H1 (cell line): Measurements from ENCODE around the gene TMA7. TPM values are rescaled to one million over a fixed set of nuclear protein-coding genes. Genes with fewer than 3 reads are reported as not detected.

Experiments
- CBX5 ChIP-seq: fragments of 300-800, 300-1000 bp; sonication (generic); IDR thresholded peaks from 2 replicates; pipeline ENCODE4 v1.7.1; 2016; ENCODE audit warnings: antibody characterized with exemption, low read length, low read depth
- CHD2 ChIP-seq: IDR thresholded peaks from 2 replicates; pipeline ENCODE4 v1.6.1; 2012; ENCODE audit warnings: low read length, improper control_type of control experiment
- CREB1 ChIP-seq: IDR thresholded peaks from 2 replicates; pipeline ENCODE4 v1.6.1; 2012; ENCODE audit warnings: inconsistent platforms
- POLR2A ChIP-seq, 2 experiments: IDR thresholded peaks; 1 replicate in 1 of 2; 2 replicates in 1 of 2; pipeline ENCODE4 v1.6.1; 2011; ENCODE audit warnings: low read depth in 2 of 2, low read length in 2 of 2, mild to moderate bottlenecking in 2 of 2; ENCODE audit errors: control extremely low read depth in 1 of 2
- SIRT6 ChIP-seq: IDR thresholded peaks from one replicate; pipeline ENCODE4 v1.7.1; 2012; ENCODE audit warnings: low read length, inconsistent platforms
- TAF7 ChIP-seq: optimal IDR thresholded peaks from 2 replicates; pipeline ENCODE3; 2011; ENCODE audit warnings: low read depth, mild to moderate bottlenecking, inconsistent platforms, low read length, moderate library complexity, borderline replicate concordance
- polyA plus RNA-seq, 7 experiments: library from polyadenylated mRNA; depleted of rRNA in 3 of 7; stranded (reverse) in 5 of 7; unstranded in 2 of 7; fragments of >200 nt in 5 of 7; fragments of 200-250 nt in 2 of 7; gene quantifications; 1 replicate in 5 of 7; 2 replicates in 1 of 7; 4 replicates in 1 of 7; pipeline versions ENCODE4 v1.2.1 to v1.2.3, GENCODE V29; 2011 to 2013; ENCODE audit warnings: missing spikeins in 2 of 7, mixed read lengths in 2 of 7
- total RNA-seq: library from RNA; stranded (reverse); fragmentation: NEBNext Ultra II Directional; extraction: Animal tissue kit (Norgen Biotek cat#: 25700); gene quantifications from 2 replicates; pipeline ENCODE4 v1.2.1, GENCODE V29; 2021
- TF ChIP-seq, protein P1 (sequence below): fragments of 300-600 bp; sonication (generic); IDR thresholded peaks from 2 replicates; pipeline ENCODE4 v1.7.1; 2012; ENCODE audit warnings: low read length, moderate library complexity, mild to moderate bottlenecking, inconsistent platforms; ENCODE audit not compliant: insufficient replicate concordance
- TF ChIP-seq, protein P2 (sequence below): IDR thresholded peaks from 2 replicates; pipeline ENCODE4 v1.6.1; 2012; ENCODE audit warnings: low read length, inconsistent platforms
- TF ChIP-seq, protein P3 (sequence below): IDR thresholded peaks from 2 replicates; pipeline ENCODE4 v1.6.1; 2012; ENCODE audit warnings: inconsistent platforms

TMA7 gene
- total and polyA plus RNA-seq, 2 of the 8 experiments (the other 6 are each of a cell fraction or from before 2014, with no cell fraction given) = 138 to 305 TPM

DNA sequence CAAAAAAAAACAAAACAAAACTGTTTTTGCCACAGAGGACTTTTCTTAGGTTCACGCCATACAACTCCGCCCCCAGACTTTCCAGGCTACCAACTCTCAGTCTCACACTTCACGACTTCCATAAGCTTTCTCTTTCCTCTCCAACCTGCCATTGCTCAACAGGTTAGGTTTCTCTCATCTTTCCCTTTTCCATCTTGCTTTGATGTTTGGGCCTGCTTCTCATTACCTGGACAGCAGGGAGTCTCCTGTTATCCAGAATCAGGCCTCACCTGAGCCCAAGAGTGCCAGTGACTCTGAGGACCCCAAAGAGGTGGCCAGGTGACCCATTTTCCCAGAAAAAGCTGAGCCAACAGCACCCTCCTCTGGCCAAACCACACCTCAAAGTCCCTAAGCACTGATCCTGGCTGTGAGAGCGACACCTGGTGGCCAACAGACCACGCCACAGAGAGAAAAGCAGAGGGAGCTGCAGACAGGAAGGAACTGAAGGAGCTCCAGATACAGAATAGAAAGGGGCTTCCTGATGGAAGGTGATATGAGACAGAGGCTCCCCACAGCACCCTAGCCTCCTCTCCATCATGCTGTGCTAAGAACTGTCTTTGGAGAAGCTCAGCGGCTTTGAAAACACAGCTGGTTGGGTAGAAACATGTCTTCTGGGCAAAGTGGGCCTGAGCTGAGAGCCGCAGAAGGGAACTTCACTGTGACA lies 4.1 kb upstream of the TMA7 start (continued):
- peak; percentile 55 for TF ChIP-seq TAF7
- TF ChIP-seq, protein P1, sequence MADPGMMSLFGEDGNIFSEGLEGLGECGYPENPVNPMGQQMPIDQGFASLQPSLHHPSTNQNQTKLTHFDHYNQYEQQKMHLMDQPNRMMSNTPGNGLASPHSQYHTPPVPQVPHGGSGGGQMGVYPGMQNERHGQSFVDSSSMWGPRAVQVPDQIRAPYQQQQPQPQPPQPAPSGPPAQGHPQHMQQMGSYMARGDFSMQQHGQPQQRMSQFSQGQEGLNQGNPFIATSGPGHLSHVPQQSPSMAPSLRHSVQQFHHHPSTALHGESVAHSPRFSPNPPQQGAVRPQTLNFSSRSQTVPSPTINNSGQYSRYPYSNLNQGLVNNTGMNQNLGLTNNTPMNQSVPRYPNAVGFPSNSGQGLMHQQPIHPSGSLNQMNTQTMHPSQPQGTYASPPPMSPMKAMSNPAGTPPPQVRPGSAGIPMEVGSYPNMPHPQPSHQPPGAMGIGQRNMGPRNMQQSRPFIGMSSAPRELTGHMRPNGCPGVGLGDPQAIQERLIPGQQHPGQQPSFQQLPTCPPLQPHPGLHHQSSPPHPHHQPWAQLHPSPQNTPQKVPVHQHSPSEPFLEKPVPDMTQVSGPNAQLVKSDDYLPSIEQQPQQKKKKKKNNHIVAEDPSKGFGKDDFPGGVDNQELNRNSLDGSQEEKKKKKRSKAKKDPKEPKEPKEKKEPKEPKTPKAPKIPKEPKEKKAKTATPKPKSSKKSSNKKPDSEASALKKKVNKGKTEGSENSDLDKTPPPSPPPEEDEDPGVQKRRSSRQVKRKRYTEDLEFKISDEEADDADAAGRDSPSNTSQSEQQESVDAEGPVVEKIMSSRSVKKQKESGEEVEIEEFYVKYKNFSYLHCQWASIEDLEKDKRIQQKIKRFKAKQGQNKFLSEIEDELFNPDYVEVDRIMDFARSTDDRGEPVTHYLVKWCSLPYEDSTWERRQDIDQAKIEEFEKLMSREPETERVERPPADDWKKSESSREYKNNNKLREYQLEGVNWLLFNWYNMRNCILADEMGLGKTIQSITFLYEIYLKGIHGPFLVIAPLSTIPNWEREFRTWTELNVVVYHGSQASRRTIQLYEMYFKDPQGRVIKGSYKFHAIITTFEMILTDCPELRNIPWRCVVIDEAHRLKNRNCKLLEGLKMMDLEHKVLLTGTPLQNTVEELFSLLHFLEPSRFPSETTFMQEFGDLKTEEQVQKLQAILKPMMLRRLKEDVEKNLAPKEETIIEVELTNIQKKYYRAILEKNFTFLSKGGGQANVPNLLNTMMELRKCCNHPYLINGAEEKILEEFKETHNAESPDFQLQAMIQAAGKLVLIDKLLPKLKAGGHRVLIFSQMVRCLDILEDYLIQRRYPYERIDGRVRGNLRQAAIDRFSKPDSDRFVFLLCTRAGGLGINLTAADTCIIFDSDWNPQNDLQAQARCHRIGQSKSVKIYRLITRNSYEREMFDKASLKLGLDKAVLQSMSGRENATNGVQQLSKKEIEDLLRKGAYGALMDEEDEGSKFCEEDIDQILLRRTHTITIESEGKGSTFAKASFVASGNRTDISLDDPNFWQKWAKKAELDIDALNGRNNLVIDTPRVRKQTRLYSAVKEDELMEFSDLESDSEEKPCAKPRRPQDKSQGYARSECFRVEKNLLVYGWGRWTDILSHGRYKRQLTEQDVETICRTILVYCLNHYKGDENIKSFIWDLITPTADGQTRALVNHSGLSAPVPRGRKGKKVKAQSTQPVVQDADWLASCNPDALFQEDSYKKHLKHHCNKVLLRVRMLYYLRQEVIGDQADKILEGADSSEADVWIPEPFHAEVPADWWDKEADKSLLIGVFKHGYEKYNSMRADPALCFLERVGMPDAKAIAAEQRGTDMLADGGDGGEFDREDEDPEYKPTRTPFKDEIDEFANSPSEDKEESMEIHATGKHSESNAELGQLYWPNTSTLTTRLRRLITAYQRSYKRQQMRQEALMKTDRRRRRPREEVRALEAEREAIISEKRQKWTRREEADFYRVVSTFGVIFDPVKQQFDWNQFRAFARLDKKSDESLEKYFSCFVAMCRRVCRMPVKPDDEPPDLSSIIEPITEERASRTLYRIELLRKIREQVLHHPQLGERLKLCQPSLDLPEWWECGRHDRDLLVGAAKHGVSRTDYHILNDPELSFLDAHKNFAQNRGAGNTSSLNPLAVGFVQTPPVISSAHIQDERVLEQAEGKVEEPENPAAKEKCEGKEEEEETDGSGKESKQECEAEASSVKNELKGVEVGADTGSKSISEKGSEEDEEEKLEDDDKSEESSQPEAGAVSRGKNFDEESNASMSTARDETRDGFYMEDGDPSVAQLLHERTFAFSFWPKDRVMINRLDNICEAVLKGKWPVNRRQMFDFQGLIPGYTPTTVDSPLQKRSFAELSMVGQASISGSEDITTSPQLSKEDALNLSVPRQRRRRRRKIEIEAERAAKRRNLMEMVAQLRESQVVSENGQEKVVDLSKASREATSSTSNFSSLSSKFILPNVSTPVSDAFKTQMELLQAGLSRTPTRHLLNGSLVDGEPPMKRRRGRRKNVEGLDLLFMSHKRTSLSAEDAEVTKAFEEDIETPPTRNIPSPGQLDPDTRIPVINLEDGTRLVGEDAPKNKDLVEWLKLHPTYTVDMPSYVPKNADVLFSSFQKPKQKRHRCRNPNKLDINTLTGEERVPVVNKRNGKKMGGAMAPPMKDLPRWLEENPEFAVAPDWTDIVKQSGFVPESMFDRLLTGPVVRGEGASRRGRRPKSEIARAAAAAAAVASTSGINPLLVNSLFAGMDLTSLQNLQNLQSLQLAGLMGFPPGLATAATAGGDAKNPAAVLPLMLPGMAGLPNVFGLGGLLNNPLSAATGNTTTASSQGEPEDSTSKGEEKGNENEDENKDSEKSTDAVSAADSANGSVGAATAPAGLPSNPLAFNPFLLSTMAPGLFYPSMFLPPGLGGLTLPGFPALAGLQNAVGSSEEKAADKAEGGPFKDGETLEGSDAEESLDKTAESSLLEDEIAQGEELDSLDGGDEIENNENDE = no peak
- TF ChIP-seq, protein P2, sequence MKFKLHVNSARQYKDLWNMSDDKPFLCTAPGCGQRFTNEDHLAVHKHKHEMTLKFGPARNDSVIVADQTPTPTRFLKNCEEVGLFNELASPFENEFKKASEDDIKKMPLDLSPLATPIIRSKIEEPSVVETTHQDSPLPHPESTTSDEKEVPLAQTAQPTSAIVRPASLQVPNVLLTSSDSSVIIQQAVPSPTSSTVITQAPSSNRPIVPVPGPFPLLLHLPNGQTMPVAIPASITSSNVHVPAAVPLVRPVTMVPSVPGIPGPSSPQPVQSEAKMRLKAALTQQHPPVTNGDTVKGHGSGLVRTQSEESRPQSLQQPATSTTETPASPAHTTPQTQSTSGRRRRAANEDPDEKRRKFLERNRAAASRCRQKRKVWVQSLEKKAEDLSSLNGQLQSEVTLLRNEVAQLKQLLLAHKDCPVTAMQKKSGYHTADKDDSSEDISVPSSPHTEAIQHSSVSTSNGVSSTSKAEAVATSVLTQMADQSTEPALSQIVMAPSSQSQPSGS = peak; percentile 73; the same call in 1 of the 2 replicates
- TF ChIP-seq POLR2A (IDR thresholded peaks at IDR 0.05; ENCODE audit: control extremely low read depth in 1 of 2, low read depth in 2 of 2, low read length in 2 of 2) = no peak
- TF ChIP-seq SIRT6 = no peak
- TF ChIP-seq CHD2 = 0 out of 2 replicates have a peak, but pooled peaks have one; percentile 34
- TF ChIP-seq CREB1 = peak; percentile 70
- TF ChIP-seq, protein P3, sequence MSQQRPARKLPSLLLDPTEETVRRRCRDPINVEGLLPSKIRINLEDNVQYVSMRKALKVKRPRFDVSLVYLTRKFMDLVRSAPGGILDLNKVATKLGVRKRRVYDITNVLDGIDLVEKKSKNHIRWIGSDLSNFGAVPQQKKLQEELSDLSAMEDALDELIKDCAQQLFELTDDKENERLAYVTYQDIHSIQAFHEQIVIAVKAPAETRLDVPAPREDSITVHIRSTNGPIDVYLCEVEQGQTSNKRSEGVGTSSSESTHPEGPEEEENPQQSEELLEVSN = peak; percentile 40; the same call in 1 of the 2 replicates
- TF ChIP-seq CBX5 = no peak
